T-helper 17 cell (primary cell): ENCODE measurements around the gene C6orf118. TPM values are rescaled to one million over a fixed set of nuclear protein-coding genes. Genes with fewer than 3 reads are reported as not detected.

Experiments
- ATAC-seq: fragments of 150-1000 bp; cut with Tn5 transposase; 2 replicates; pipeline ENCODE4 v1.10.0; 2021; ENCODE audit warnings: mild to moderate bottlenecking, moderate library complexity
- DNase-seq, 3 donors: peaks; one replicate each; pipeline versions ENCODE4 v3.0.0 to v3.0.0-alpha.2; 2020 to 2021
- H3K9me3 ChIP-seq: one replicate; pipeline ENCODE4 v1.7.0; 2013; ENCODE audit warnings: low read length, mild to moderate bottlenecking; ENCODE audit not compliant: control insufficient read depth, poor library complexity, severe bottlenecking
- H3K27ac Mint-ChIP-seq: one replicate; pipeline ENCODE4 v1.8.0; 2022; ENCODE audit warnings: mild to moderate bottlenecking, moderate library complexity, mixed read lengths
- H3K27me3 Mint-ChIP-seq: one replicate; pipeline ENCODE4 v1.8.0; 2022; ENCODE audit warnings: mixed read lengths
- H3K36me3 Mint-ChIP-seq: one replicate; pipeline ENCODE4 v1.8.0; 2022; ENCODE audit warnings: low read depth, mixed read lengths
- H3K4me1 Mint-ChIP-seq: one replicate; pipeline ENCODE4 v1.8.0; 2022; ENCODE audit warnings: mild to moderate bottlenecking, mixed read lengths
- H3K4me3 Mint-ChIP-seq: one replicate; pipeline ENCODE4 v1.8.0; 2022; ENCODE audit warnings: mild to moderate bottlenecking, moderate library complexity, mixed read lengths
- total RNA-seq, 4 donors: library from RNA in 2 of 4; stranded (reverse) in 2 of 4; gene quantifications; one replicate each; pipeline ENCODE4 v1.2.3 and lab custom pipeline; 2022 to 2026

C6orf118 gene
- total RNA-seq, 2 donors from 2014 or later: not detected

GRCh38 chr6:165231581-165232561 lies 77.5 kb downstream of the C6orf118 start:
- Mint-ChIP-seq H3K27me3 (no peaks in the 10 kb centered on the region), H3K27ac (no peak overlapping the region), H3K4me3 (no peak overlapping the region), H3K36me3 (peaks cover 2% of the 10 kb centered on the region), H3K4me1 (no peaks in the 10 kb centered on the region)
- H3K9me3 ChIP-seq: peaks cover 3% of the 10 kb centered on the region
- DNase-seq (no peak), ATAC-seq (no peak)

- ATAC-seq: no peak
- DNase-seq: no peak
- H3K9me3 ChIP-seq: peaks cover 3% of the 10 kb centered on the region
- Mint-ChIP-seq H3K36me3 (peaks cover 2% of the 10 kb centered on the region), H3K27ac (no peak overlapping the region), H3K4me1 (no peaks in the 10 kb centered on the region), H3K4me3 (no peak overlapping the region), H3K27me3 (no peaks in the 10 kb centered on the region)
These were observed 78.2 kb downstream of the C6orf118 start for GRCh38 chr6:165231177-165231576.
